ENCODE measurements around the gene ITPR1. TPM values are rescaled to one million over a fixed set of nuclear protein-coding genes. Genes with fewer than 3 reads are reported as not detected.

ITPR1 gene
- total RNA-seq, 2 donors from 2014 or later, result 136 to 147 TPM

GRCh38 chr3:4740397-4741105 lies 247.4 kb downstream of the ITPR1 start:
- intact Hi-C loops (cut with DNase I), result no loop called here
- no peak for DNase-seq (ENCODE audit: low spot score)

DNA sequence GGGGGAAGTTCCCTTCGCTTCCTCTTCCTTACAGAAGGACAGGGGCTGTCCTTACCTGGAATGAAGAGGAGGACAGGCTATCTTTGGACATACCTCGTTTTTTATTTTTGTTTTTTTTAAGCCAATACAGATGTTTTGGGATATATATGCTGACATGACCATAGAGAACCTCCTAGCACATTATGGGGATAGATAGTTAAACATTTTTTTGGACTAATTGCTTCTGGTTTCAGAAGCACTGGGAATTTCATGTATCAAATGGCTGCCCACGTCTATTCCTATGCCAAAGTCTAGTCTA lies 247.9 kb downstream of the ITPR1 start:
- intact Hi-C loops (cut with DNase I), result no loop called here
- no peak for DNase-seq (ENCODE audit: low spot score)

DNA sequence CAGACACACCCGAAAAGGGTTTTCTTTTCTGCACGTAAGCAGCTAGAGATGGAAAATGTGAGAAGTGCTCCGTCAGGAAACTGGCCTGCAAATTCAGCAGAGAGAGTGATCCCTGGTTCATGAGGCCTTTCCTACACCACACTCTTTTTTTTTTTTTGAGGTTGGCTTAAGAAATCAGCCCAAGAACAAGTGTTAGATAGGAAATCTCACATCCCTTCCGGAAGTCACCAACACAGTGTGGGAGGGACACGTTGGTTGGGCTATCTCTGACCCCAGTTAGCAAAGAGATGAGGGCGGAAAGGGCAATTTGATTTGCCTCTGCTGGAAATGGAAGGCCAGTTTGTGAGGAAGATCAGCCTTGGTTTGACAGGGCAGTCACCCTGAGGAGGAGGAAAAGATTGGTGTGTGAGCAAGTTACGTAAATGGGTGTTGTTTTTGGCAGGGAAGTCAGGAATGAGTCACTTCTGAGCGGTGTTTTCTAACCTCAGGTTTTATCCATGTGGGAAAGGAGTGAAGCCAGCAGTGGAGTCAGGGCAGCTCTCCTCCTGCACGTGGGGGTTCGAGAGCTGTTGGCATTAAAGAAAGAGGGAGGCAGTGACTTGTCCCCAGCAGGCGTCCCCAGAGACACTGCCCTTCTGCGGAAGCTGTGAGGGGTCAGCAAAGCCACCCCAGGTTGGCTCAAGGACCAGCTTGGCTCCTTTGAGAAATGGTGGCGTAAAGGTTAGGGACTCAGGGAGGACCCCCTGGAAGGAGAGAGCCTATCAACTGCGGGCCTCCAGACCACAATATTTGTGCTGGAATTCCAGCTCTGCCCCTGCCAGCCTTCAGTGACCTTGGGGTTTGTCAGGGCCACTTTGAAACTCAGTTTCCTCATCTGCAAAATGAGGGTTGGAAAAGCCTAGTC lies 248.5 kb downstream of the ITPR1 start:
- intact Hi-C loops (cut with DNase I), result no loop called here
- DNase-seq (ENCODE audit: low spot score), result peak; percentile 85

GRCh38 chr3:4742359-4742758 lies 249.2 kb downstream of the ITPR1 start:
- no peak for DNase-seq (ENCODE audit: low spot score)
- intact Hi-C loops (cut with DNase I), result no loop called here

GRCh38 chr3:4743371-4743770 lies 250.2 kb downstream of the ITPR1 start:
- no peak for DNase-seq (ENCODE audit: low spot score)
- intact Hi-C loops (cut with DNase I), result no loop called here

- intact Hi-C loops (cut with DNase I), result no loop called here
- no peak for DNase-seq (ENCODE audit: low spot score)
These were observed 251.5 kb downstream of the ITPR1 start for GRCh38 chr3:4744405-4745234.

DNA sequence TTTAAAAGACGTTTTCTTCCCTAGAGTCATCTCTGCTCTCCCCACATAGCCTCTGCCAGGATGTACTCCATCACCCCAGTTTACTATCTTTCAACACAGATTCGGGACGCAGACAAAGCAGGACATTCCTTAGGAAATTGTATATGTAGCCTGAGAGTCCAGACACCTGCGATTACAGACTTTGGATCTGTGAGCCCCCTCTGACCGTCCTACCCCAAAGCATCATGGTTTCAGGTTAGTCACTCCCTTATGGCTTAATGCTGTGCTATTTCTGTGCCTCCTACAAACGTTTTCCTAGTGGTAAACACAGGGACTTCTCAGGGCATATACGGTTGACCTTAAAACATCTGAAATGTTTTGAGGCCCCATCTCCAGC lies 252.1 kb downstream of the ITPR1 start:
- no peak for DNase-seq (ENCODE audit: low spot score)
- intact Hi-C loops (cut with DNase I), result no loop called here

DNA sequence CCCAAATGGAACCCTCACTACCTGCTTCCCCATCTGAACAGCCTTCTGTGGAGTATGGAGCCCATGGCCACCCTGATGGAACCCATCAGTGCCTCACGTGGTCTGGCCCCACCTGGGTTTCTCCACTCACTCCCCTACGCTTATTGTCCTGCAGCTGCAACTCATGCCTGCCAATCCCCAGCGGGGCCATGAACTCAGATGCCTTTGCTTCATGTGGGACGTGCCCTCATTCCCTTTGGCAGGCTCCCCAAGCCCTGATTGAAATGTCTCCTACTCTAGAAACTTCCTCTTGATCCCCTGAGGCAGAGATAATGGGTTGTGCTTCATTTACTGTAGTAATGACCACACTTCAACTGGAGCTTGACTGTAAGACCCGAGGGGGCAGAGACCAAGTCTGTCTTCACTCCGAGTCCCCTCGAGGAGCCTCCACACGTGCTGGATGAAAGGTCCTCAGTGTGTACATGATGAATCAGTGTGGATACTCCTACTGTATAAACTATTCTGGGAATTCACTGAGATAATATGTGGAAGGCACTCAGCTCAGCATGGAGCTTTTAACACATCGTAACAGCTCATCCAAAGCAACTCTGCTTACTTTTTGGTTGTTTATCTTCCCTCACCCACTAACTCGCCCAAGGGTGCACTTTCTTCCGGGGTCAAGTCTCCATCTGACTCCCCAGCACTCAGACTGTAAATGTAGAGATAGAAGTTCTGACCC lies 253.3 kb downstream of the ITPR1 start:
- DNase-seq (ENCODE audit: low spot score), result no peak
- intact Hi-C loops (cut with DNase I), result no loop called here

DNA sequence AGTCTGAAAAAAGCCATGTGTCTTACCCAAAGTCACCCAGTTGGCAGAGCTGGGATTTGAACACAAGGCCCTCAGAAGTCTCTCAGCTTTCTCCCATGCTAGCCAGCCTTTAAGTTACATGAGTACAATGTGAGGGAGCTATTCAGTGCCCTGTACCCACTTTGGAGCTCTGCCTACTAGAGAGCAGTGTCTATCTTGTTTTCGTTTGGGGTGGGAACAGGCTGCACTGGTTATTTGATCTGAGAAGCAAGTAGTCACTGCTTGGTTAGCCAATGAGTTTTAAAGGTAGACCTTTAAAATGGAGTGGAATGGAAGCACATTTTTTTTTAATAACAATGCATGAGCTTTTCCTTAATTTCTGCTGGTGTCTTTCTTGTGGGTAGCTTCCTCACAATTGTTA lies 255.0 kb downstream of the ITPR1 start:
- intact Hi-C loops (cut with DNase I), result no loop called here
- DNase-seq (ENCODE audit: low spot score), result no peak

GRCh38 chr3:4748701-4749378 lies 255.7 kb downstream of the ITPR1 start:
- intact Hi-C loops (cut with DNase I), result no loop called here
- no peak for DNase-seq (ENCODE audit: low spot score)

DNA sequence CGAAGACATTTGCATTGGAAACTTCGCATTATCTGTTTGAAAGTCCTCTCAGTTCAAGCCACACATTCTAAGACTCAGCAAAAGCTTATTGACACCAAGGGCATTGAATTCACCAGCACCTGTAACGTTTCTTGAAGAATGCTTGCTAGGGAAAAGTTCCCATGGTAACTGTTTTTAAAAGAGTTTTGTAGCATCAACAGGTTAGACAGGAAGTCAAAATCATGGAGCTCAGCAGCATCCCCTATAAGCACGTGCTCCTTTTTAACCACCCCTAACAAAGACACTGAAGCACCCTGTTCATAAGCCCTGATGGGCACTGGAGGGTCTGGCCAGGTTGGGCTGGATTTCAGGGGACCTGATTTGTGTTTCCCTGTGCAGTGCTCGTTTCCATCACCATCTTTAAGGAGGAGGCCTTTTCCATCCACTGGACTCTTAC lies 256.4 kb downstream of the ITPR1 start:
- intact Hi-C loops (cut with DNase I), result no loop called here
- DNase-seq (ENCODE audit: low spot score), result no peak

DNA sequence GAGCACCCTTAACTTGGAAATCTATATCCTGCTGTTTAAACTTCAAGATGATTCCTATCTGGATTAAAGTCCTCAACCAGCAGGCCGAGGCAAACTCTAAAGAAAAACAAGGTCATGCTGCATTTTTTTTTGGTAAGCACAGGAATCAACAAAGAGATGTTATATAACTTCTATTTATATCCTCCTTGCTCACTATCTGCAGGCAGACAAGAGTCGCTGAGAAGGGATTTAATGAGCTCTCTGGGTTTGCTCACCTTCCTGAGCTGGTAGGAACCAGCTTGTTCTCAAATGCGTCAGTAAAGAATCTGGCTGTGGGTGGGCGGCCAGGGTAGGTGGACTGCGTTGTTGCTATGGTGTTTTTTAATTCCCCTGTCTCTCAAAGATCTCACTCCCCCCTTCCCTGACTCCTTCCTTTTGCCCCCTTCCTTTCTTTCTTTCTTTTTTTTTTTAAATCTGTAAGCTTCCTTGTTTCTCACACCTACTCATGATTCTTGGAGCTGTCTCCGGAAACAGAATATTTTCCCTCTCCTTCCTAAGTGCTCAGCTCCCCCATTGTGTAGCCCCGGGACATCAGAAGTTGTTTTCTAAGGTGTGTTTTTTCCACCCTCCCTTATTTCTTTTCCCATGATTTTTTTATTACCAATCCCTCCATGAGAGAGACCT lies 257.3 kb downstream of the ITPR1 start:
- intact Hi-C loops (cut with DNase I), result no loop called here
- DNase-seq (ENCODE audit: low spot score), result no peak

DNA sequence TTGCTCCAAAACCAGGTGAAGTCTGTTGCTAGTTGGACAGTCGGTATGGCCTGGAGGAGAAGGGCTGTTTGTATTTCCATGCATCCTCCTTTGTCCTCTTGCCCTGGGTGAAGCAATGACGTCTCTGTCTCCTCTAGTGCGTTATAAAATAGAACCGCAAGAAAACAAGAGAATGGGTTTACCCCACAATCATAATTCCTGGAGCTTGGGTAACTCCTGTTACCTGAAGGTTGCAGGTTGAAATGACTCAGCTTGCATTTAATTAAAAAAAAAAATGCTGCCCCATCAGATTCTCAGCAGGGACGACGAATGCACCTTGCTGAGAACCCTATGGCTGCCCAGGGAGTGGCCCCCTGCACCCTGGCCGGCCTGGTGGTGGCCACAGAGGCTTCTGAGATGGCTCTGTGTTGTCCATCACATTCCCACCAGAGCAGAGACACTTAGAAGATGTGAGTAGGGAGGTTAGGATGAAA lies 257.9 kb downstream of the ITPR1 start:
- intact Hi-C loops (cut with DNase I), result no loop called here
- DNase-seq (ENCODE audit: low spot score), result no peak

- intact Hi-C loops (cut with DNase I), result no loop called here
- no peak for DNase-seq (ENCODE audit: low spot score)
These were observed 258.5 kb downstream of the ITPR1 start for GRCh38 chr3:4751502-4752101.

- intact Hi-C loops (cut with DNase I), result no loop called here
- DNase-seq (ENCODE audit: low spot score), result no peak
These were observed 259.3 kb downstream of the ITPR1 start for GRCh38 chr3:4752201-4753072.

- intact Hi-C loops (cut with DNase I), result no loop called here
- no peak for DNase-seq (ENCODE audit: low spot score)
These were observed 260.0 kb downstream of the ITPR1 start for GRCh38 chr3:4753073-4753691.
